ENCODE results near the gene ACKR2. TPM values are rescaled to one million over a fixed set of nuclear protein-coding genes. Genes with fewer than 3 reads are reported as not detected.

Gene ACKR2
- total RNA-seq, 1 experiment from 2014 or later: 0.28 TPM

DNA sequence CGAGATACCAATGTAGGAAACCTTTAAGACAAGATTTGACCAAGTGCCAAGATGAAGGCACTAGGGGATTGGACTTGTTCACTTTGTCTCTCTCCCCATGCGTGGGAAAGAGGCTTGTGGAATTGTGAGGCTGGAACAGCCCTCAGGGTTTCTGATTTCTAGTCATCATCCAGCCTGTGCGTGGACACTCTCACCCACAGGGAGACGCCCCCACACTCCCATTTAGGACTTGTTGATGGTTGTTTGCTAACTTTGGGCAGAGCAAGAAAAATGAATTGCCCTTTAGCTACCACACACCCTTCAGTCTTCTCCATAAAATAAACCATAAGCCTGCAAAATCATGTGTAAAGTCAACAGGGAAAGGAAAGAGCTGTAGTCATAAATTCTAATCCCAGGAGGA, 18.4 kb downstream of the ACKR2 start:
- Mint-ChIP-seq H3K36me3 (no peaks in the 10 kb centered on the region), H3K4me1 (peaks cover 20% of the 10 kb centered on the region), H3K9me3 (peaks cover 4% of the 10 kb centered on the region), H3K27me3 (ENCODE audit: low read depth) (no peaks in the 10 kb centered on the region), H3K27ac (no peak overlapping the region), H3K4me3 (no peak overlapping the region)
- ChIA-PET POLR2A (no interaction called here), CTCF (interaction anchor here (1.0 to 2.1 kb wide), 2 partner anchors 8 to 83 kb away, joined by 3 to 7 read pairs; no protein-coding TSS in a partner anchor)
- ATAC-seq: no peak
- TF ChIP-seq, protein P1, sequence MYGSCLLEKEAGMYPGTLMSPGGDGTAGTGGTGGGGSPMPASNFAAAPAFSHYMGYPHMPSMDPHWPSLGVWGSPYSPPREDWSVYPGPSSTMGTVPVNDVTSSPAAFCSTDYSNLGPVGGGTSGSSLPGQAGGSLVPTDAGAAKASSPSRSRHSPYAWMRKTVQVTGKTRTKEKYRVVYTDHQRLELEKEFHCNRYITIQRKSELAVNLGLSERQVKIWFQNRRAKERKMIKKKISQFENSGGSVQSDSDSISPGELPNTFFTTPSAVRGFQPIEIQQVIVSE (CRISPR knock-in tag; IDR thresholded peaks at IDR 0.05; ENCODE audit: borderline replicate concordance): no peak
- TF ChIP-seq ZNF263 (CRISPR knock-in tag; IDR thresholded peaks at IDR 0.05; ENCODE audit: low read depth) (no peak), ZNF396 (CRISPR knock-in tag; IDR thresholded peaks at IDR 0.05; ENCODE audit: borderline replicate concordance) (no peak), CREM (CRISPR knock-in tag; IDR thresholded peaks at IDR 0.05) (no peak), FOXK1 (CRISPR knock-in tag; IDR thresholded peaks at IDR 0.05) (no peak), RELA (CRISPR knock-in tag; IDR thresholded peaks at IDR 0.05; ENCODE audit: borderline replicate concordance) (no peak), MYBL2 (CRISPR knock-in tag; IDR thresholded peaks at IDR 0.05) (no peak)
- TF ChIP-seq, protein P2, sequence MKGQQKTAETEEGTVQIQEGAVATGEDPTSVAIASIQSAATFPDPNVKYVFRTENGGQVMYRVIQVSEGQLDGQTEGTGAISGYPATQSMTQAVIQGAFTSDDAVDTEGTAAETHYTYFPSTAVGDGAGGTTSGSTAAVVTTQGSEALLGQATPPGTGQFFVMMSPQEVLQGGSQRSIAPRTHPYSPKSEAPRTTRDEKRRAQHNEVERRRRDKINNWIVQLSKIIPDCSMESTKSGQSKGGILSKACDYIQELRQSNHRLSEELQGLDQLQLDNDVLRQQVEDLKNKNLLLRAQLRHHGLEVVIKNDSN (CRISPR knock-in tag; IDR thresholded peaks at IDR 0.05): no peak
- TF ChIP-seq, protein P3, sequence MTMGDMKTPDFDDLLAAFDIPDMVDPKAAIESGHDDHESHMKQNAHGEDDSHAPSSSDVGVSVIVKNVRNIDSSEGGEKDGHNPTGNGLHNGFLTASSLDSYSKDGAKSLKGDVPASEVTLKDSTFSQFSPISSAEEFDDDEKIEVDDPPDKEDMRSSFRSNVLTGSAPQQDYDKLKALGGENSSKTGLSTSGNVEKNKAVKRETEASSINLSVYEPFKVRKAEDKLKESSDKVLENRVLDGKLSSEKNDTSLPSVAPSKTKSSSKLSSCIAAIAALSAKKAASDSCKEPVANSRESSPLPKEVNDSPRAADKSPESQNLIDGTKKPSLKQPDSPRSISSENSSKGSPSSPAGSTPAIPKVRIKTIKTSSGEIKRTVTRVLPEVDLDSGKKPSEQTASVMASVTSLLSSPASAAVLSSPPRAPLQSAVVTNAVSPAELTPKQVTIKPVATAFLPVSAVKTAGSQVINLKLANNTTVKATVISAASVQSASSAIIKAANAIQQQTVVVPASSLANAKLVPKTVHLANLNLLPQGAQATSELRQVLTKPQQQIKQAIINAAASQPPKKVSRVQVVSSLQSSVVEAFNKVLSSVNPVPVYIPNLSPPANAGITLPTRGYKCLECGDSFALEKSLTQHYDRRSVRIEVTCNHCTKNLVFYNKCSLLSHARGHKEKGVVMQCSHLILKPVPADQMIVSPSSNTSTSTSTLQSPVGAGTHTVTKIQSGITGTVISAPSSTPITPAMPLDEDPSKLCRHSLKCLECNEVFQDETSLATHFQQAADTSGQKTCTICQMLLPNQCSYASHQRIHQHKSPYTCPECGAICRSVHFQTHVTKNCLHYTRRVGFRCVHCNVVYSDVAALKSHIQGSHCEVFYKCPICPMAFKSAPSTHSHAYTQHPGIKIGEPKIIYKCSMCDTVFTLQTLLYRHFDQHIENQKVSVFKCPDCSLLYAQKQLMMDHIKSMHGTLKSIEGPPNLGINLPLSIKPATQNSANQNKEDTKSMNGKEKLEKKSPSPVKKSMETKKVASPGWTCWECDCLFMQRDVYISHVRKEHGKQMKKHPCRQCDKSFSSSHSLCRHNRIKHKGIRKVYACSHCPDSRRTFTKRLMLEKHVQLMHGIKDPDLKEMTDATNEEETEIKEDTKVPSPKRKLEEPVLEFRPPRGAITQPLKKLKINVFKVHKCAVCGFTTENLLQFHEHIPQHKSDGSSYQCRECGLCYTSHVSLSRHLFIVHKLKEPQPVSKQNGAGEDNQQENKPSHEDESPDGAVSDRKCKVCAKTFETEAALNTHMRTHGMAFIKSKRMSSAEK (CRISPR knock-in tag; IDR thresholded peaks at IDR 0.05; ENCODE audit: borderline replicate concordance): no peak
- TF ChIP-seq, protein P4, sequence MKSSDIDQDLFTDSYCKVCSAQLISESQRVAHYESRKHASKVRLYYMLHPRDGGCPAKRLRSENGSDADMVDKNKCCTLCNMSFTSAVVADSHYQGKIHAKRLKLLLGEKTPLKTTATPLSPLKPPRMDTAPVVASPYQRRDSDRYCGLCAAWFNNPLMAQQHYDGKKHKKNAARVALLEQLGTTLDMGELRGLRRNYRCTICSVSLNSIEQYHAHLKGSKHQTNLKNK (CRISPR knock-in tag; IDR thresholded peaks at IDR 0.05): no peak
- TF ChIP-seq, protein P5, sequence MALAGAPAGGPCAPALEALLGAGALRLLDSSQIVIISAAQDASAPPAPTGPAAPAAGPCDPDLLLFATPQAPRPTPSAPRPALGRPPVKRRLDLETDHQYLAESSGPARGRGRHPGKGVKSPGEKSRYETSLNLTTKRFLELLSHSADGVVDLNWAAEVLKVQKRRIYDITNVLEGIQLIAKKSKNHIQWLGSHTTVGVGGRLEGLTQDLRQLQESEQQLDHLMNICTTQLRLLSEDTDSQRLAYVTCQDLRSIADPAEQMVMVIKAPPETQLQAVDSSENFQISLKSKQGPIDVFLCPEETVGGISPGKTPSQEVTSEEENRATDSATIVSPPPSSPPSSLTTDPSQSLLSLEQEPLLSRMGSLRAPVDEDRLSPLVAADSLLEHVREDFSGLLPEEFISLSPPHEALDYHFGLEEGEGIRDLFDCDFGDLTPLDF (CRISPR knock-in tag; IDR thresholded peaks at IDR 0.05): no peak
- TF ChIP-seq, protein P6, sequence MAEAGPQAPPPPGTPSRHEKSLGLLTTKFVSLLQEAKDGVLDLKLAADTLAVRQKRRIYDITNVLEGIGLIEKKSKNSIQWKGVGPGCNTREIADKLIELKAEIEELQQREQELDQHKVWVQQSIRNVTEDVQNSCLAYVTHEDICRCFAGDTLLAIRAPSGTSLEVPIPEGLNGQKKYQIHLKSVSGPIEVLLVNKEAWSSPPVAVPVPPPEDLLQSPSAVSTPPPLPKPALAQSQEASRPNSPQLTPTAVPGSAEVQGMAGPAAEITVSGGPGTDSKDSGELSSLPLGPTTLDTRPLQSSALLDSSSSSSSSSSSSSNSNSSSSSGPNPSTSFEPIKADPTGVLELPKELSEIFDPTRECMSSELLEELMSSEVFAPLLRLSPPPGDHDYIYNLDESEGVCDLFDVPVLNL (CRISPR knock-in tag; IDR thresholded peaks at IDR 0.05; ENCODE audit: borderline replicate concordance, low read depth): no peak
- TF ChIP-seq, protein P7, sequence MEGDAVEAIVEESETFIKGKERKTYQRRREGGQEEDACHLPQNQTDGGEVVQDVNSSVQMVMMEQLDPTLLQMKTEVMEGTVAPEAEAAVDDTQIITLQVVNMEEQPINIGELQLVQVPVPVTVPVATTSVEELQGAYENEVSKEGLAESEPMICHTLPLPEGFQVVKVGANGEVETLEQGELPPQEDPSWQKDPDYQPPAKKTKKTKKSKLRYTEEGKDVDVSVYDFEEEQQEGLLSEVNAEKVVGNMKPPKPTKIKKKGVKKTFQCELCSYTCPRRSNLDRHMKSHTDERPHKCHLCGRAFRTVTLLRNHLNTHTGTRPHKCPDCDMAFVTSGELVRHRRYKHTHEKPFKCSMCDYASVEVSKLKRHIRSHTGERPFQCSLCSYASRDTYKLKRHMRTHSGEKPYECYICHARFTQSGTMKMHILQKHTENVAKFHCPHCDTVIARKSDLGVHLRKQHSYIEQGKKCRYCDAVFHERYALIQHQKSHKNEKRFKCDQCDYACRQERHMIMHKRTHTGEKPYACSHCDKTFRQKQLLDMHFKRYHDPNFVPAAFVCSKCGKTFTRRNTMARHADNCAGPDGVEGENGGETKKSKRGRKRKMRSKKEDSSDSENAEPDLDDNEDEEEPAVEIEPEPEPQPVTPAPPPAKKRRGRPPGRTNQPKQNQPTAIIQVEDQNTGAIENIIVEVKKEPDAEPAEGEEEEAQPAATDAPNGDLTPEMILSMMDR (IDR thresholded peaks at IDR 0.05): no peak
- TF ChIP-seq, protein P8, sequence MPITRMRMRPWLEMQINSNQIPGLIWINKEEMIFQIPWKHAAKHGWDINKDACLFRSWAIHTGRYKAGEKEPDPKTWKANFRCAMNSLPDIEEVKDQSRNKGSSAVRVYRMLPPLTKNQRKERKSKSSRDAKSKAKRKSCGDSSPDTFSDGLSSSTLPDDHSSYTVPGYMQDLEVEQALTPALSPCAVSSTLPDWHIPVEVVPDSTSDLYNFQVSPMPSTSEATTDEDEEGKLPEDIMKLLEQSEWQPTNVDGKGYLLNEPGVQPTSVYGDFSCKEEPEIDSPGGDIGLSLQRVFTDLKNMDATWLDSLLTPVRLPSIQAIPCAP (CRISPR knock-in tag; IDR thresholded peaks at IDR 0.05): no peak
- TF ChIP-seq, protein P9, sequence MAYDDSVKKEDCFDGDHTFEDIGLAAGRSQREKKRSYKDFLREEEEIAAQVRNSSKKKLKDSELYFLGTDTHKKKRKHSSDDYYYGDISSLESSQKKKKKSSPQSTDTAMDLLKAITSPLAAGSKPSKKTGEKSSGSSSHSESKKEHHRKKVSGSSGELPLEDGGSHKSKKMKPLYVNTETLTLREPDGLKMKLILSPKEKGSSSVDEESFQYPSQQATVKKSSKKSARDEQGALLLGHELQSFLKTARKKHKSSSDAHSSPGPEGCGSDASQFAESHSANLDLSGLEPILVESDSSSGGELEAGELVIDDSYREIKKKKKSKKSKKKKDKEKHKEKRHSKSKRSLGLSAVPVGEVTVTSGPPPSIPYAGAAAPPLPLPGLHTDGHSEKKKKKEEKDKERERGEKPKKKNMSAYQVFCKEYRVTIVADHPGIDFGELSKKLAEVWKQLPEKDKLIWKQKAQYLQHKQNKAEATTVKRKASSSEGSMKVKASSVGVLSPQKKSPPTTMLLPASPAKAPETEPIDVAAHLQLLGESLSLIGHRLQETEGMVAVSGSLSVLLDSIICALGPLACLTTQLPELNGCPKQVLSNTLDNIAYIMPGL (CRISPR knock-in tag; IDR thresholded peaks at IDR 0.05): no peak
- no peak for DNase-seq (ENCODE audit: low spot score)
